LNCAP (cell line): Measurements from ENCODE around the gene DDAH2.

Experiments used
- TF ChIP-seq, protein P1 (sequence below): fragments of 450-650 bp; IDR thresholded peaks from 2 replicates; pipeline ENCODE4 v1.5.1; 2017; ENCODE audit warnings: mild to moderate bottlenecking

Gene DDAH2

DNA sequence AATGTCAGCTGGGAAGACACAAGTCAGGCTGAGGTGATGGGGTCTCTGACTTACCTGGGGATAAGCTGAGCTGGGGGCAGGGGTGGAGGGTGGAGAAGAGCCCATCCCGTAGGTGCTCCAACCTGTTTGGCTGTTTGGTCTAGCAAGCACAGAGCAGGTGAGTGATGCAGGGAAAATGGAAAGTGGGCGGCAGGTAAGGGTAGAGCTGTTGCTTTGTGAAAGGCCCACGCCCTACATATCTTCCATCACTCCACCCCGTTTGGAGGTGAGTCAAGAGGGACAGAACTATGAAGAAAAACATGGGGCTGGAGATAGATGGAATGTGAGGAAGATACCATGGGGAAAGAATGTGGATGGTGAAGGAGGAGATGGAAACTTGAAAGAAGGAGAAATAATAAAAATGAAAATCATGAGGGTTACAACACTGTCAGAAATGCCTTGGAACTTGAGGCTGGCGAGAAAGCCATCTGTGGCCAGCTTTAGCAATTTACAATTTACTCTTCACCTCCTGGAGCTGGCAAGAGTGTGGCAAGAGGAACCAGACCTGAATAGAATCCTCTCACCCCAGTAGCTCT, 8.8 kb downstream of the DDAH2 start:
- TF ChIP-seq, protein P1, sequence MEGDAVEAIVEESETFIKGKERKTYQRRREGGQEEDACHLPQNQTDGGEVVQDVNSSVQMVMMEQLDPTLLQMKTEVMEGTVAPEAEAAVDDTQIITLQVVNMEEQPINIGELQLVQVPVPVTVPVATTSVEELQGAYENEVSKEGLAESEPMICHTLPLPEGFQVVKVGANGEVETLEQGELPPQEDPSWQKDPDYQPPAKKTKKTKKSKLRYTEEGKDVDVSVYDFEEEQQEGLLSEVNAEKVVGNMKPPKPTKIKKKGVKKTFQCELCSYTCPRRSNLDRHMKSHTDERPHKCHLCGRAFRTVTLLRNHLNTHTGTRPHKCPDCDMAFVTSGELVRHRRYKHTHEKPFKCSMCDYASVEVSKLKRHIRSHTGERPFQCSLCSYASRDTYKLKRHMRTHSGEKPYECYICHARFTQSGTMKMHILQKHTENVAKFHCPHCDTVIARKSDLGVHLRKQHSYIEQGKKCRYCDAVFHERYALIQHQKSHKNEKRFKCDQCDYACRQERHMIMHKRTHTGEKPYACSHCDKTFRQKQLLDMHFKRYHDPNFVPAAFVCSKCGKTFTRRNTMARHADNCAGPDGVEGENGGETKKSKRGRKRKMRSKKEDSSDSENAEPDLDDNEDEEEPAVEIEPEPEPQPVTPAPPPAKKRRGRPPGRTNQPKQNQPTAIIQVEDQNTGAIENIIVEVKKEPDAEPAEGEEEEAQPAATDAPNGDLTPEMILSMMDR: no peak

DNA sequence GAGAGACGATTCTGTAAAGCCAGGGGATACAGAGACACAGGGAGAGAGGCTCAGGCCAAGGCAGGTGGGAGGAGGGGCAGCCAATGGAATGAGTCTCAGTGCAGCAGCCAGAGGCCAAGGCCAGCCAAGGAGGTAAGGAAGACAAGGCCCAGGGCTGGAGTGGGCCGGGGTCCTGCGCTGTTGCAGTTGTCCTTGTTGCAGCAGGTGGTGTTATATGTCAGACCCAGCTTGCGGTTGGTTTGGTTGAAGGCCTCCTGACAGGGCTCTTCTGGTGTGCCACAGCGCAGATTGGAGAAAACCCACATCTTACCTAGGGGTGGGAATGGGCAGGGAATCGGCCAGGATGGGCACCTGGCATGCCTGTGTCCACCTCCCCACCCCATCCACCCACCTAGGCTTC, 10.1 kb downstream of the DDAH2 start:
- TF ChIP-seq, protein P1: no peak

DNA sequence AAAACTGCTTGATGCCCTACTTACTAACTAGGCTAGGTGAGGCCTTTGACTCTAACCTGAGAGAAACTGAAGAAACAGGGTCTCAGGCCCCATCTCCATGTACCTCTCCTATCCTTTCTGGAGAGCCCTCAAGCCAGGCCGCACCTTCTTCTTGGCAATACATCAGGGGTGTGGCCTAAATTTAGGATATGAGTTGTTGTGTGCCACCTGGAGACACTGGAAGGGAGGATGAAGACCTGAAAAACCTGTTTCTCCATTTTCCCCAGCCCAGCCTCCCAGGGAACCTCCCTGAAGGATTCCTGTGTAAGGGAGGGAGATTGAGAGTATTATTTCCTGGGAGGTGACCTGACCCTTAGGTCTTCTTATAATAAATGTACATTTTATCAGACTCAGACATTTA, 10.8 kb downstream of the DDAH2 start:
- TF ChIP-seq, protein P1: no peak

DNA sequence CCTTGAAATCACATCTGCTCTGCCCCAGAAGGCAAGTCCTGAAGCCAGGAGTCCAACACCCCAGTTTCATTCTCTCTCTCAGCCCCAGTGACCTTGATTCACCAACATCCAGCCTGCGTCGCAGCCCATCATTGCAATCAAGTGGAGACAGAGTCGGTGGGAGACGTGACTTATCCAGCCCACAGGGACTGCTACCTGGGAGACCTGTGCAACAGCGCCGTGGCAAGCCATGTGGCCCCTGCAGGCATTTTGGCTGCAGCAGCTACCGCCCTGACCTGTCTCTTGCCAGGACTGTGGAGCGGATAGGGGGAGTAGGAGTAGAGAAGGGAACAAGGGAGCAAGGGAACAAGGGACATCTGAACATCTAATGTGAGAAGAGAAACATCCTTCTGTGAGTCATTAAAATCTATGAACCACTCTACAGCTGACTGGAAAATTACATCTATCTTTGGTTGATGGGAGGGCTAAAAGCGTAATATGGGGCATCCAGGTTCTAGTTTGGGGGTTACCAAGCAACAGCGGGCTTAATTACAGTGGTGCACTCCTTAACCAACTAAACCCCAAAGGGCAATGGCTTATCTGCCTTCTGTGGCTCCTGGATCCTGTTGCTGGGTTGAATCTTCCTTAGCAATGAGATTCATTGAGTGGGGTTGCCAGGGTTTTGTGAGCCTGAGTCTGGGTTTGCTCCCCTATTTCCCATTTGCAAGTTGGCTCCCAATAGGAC, 11.4 kb downstream of the DDAH2 start:
- TF ChIP-seq, protein P1: no peak

DNA sequence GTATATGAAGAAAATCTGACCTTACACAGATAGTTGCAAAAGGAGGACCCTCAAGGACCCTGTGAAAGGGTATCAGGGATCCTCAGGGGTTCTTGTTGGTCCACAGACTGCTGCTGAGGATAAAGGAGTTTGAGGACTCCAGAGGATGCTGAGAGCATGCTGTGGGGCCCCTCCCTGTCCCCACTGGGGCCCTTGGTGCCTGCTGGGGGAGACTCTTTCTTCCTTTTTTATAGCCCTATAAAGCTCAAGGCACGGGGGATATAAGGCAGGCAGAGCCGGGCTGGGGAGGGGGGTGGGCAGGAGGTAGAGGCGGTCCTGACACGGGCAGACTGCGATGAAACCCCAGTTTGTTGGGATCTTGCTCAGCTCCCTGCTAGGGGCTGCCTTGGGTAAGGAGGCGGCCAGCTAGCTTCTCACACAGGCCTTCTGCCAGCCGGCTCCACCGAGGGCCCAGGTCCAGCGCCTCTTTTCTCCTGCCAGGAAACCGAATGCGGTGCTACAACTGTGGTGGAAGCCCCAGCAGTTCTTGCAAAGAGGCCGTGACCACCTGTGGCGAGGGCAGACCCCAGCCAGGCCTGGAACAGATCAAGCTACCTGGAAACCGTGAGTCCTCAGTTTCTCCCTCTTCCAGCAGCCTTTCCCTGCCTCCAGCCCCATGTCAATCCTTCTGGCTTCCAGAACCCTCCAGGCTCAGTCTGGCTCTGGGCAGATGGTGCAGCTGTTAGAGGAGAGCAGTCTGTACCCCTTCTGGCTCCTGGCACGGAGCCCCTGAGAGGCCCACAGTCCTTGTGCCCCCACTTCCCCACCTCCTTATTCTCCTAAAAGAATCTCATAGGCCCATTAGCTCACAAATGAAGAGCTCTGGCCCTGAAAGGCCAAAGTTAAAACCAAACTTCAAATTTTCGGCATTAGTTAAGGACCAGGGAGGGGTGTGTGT, 13.8 kb downstream of the DDAH2 start, which contains the start of gene LY6G6D:
TSS of gene LY6G6D (plus strand) at position 327 of the 937 bp plus-strand sequence. CDS start at position 335, 8 bp downstream.
- TF ChIP-seq, protein P1: no peak

DNA sequence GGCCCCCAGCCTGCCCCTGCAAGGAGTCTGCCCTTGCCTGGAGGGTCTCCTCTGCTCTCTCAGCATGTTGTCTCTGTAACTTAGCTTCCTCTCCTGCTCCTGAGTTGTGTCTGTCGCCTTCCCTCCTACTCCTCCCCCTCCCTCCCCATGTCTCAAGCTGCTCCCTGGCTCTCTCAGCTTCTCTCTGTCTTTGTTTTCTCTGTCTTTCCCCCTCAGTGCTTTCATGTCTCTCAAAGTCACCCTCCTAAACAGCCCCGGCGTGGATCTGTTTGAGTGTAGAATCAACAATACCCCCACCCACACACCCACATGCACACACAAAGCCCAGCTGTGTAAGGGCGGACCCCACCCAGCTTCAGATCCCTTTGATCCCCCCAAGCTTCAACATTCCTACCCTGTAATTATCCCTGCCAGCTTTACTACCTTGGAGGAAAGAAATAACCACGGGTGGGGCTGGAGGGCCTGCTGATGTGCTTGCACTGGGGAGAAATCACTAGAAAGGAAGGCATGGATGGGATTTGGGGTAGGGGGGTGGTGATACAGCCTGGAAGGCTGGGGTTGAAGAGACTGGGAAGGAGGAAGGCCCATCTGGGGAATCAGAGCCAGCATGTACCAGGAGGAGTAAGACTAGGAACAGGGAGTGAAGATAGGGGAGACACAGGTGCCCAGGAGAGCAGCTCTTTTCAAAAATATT, 15.0 kb downstream of the DDAH2 start:
- TF ChIP-seq, protein P1: no peak

DNA sequence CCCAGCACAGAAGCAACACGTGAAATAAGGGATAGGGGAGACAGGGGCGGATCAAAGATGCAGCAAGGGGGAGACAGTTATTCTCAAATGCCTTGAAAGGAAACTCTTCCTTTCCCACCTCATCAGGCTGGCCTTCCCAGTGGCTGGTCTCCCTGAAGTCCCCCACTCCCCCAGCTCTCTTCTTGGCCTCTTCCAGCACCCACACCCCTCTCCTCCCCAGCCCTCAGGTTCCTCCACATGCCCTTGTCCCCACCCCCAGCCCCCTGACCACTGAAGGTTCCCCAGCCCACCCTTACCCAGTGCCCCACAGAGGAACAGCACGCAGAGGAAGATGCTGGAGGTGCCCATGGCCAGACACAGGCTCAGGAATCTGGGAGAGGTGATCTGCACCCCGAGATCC, 15.6 kb downstream of the DDAH2 start:
- TF ChIP-seq, protein P1: no peak
